GM18519 (cell line): ENCODE measurements around the gene MARCOL.
"Not testable (repeated sequence)": the region's sequence is repeated elsewhere in the genome, so short reads cannot be mapped to it uniquely, and the experiment has no call there.

Experiments used
- ATAC-seq: cut with Tn5 transposase; IDR thresholded peaks from one replicate; pipeline ENCODE4 v1.9.1; 2021; ENCODE audit warnings: mild to moderate bottlenecking, moderate library complexity; ENCODE audit not compliant: unreplicated experiment, low FRiP score

Gene MARCOL

DNA sequence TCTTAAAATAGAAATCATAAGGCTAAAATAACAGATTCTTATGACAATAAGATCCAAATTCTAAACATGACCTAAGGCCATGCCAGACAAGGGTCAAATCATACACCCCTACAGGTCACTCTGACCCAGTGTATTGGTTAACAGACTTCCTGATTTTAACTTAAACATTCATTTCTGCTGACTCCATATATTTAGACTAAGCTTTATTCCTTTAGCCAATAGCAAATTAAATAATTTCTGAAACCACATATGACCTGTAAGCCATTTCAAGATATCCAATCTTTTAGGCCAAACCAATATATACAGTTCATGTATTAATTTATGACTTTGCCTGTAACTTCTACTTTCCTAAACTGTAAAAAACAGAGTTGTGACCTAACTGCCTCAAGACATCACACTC, 22.9 kb downstream of the MARCOL start:
- ATAC-seq: no peak

DNA sequence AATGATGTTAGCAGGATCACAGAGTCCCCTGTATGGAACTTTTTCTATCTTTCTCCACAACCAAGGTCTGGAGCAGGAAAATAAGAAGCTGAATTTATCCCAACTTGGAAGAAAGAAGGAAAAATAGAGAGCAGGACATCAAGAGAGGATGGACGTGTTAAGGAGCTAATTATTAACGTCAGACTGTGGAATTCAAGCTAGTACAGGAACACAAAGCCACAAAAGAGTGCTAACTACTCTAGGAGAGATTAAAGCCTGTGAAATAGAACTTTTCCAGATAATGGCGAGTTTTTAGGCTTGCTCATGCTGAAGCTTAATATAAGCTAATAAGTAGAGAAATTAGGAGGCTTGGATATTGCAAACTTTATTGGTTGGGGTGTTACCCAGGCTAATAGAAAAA, 29.6 kb downstream of the MARCOL start:
- no peak for ATAC-seq

DNA sequence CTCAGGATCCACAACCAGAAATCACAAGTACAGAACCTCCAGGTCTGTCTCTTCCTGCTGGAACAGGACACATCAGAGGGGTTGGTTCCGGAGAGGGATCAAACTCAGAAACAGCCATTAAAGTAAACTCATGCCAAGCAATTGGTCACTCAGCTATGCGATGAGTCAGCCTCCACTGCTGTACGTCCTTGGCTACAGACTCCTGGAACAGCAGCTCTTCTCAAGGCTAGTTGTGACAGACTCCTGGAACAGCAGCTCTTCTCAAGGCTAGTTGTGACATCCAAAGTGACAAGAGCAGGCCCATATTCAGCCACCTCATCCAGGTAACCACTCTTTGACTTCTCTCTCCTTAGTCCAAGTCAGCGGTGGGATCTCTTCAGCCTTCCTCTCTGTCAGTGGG, 30.2 kb downstream of the MARCOL start, which contains the start of gene SPINK13:
Gene SPINK13 (plus strand): TSS at position 229 of the 400 bp plus-strand sequence. CDS start 1,279 bp downstream, outside the sequence.
- no peak for ATAC-seq

DNA sequence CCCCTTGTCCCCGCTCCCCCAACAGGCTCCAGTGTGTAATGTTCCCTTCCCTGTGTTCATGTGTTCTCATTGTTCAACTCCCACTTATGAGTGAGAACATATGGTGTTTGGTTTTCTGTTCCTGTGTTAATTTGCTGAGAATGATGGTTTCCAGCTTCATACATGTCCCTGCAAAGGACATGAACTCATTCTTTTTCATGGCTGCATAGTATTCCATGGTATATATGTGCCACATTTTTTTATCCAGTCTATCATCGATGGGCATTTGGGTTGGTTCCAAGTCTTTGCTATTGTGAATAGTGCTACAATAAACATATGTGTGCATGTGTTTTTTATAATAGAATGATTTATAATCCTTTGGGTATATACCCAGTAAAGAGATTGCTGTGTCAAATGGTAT, 36.8 kb downstream of the MARCOL start:
- ATAC-seq: not testable (repeated sequence)

DNA sequence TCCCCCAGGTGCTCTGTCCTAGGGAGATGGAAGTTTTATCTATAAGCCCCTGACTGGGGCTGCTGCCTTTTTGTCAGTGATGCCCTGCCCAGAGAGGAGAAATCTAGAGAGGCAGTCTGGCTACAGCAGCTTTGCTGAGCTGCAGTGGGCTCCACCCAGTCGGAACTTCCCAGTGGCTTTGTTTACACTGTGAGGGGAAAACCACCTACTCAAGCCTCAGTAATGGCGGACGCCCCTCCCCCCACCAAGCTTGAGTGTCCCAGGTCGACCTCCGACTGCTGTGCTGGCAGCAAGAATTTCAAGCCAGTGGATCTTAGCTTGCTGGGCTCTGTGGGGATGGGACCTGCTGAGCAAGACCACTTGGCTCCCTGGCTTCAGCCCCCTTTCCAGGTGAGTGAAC, 42.6 kb downstream of the MARCOL start:
- ATAC-seq: not testable (repeated sequence)

DNA sequence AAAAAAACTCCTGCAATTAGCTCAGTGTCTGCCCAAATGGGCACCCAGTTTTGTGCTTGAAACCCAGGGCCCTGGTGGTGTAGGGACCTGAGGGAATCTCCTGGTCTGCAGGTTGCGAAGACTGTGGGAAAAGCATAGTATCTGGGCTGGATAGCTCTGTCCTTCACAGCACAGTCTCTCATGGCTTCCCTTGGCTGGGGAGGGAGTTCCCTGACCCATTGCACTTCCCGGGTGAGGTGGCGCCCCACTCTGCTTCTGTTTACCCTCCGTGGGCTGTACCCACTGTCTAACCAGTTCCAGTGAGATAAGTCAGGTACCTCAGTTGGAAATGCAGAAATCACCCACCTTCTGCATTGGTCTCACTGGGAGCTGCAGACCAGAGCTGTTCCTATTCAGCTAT, 43.0 kb downstream of the MARCOL start:
- not testable (repeated sequence) for ATAC-seq

DNA sequence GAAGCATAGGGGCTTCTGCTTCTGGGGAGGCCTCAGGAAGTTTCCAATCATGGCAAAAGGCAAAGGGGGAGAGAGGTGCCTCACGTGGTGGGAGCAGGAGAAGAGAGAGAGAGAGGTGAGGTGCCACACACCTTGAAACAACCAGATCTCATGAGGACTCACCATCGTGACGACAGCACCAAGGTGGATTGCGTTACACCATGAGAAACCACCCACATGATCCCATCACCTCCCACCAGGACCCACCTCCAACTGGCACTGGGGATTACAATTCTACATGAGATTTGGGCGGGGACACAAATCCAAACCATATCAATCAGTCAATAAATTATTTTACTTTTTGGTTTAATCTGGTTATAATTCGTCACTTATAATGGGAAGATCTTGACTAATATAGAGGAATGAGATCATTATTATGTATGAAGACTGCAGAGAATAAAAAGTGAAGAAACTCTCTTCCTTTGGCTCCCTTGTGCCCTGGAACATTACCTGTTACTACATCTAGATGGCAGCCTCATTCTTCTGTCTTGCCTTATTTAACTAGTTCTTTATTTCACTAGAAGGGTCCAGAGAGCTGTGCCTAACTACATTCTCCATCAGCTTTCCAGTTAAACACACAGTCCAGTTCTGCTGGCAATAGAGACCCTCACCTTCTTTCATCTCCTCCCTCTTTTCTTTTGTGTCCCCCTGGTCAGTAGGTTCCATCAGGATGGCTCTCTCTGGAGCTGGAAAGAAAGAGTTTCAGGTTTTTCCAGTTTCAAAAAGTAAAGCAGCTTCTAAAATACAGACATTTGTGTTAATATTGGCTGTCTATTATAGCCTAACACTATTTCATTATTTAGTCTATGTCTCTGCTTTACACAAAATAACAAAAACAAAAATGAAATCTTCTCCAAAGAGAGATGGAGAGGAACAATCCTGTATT, 52.2 kb downstream of the MARCOL start:
- peak; percentile 49 for ATAC-seq
